IMR-90 (cell line): ENCODE results near the gene EML4. TPM values are rescaled to one million over a fixed set of nuclear protein-coding genes. Genes with fewer than 3 reads are reported as not detected.
"Not testable (repeated sequence)": the region's sequence is repeated elsewhere in the genome, so short reads cannot be mapped to it uniquely, and the experiment has no call there.

Experiments
- ATAC-seq: fragments of 200-7000 bp; cut with Tn5 transposase; 2 replicates; pipeline ENCODE4 v1.9.1; 2020; ENCODE audit warnings: low read depth, mild to moderate bottlenecking, moderate library complexity
- BruUV-seq: library from RNA; stranded (reverse); fragments of 400-500 nt; replicated peaks from 2 replicates; lab custom pipeline; 2021; lab: Mats Ljungman, UMichigan
- CTCF ChIA-PET: fragments of 300-600 bp; formaldehyde crosslinking; extraction: SDS; loops from one replicate; lab custom pipeline; 2021; ENCODE audit warnings: antibody characterized with exemption; lab: Yijun Ruan, JAX
- POLR2A ChIA-PET: fragments of 300-600 bp; sonication (Branson Sonifier 250); formaldehyde crosslinking; loops from one replicate; lab custom pipeline; 2022; ENCODE audit warnings: antibody characterized with exemption; ENCODE audit not compliant: unreplicated experiment; lab: Charles Lee
- DNase-seq: peaks from one replicate; pipeline ENCODE4 v3.0.0; 2013
- H2AFZ ChIP-seq: replicated peaks from 2 replicates; pipeline ENCODE3; 2013; ENCODE audit warnings: low read length, mild to moderate bottlenecking; ENCODE audit not compliant: poor library complexity
- H2AK5ac ChIP-seq: 2 replicates; pipeline ENCODE4 v1.6.1; 2013; ENCODE audit warnings: low read depth, low read length, inconsistent platforms
- H2AK9ac ChIP-seq: replicated peaks from 2 replicates; pipeline ENCODE3; 2013; ENCODE audit warnings: mild to moderate bottlenecking, low read depth, low read length, moderate library complexity; ENCODE audit not compliant: poor library complexity
- H2BK120ac ChIP-seq: 2 replicates; pipeline ENCODE4 v1.6.1; 2013; ENCODE audit warnings: low read depth, low read length, inconsistent platforms
- H2BK15ac ChIP-seq: 3 replicates; pipeline ENCODE4 v1.6.1; 2013; ENCODE audit warnings: low read depth, low read length, inconsistent platforms
- H2BK20ac ChIP-seq: 2 replicates; pipeline ENCODE4 v1.6.1; 2013; ENCODE audit warnings: low read depth, mild to moderate bottlenecking, inconsistent platforms, low read length, moderate library complexity
- H2BK5ac ChIP-seq: 2 replicates; pipeline ENCODE4 v1.6.1; 2013; ENCODE audit warnings: mild to moderate bottlenecking, low read depth, low read length, inconsistent platforms; ENCODE audit not compliant: poor library complexity, severe bottlenecking
- H3K14ac ChIP-seq: replicated peaks from 2 replicates; pipeline ENCODE4 v1.6.1; 2013; ENCODE audit warnings: low read depth, low read length, inconsistent platforms
- H3K18ac ChIP-seq: 2 replicates; pipeline ENCODE4 v1.6.1; 2013; ENCODE audit warnings: low read depth, low read length, control low read depth
- H3K23ac ChIP-seq: 2 replicates; pipeline ENCODE4 v1.6.1; 2013; ENCODE audit warnings: low read depth, low read length, inconsistent platforms
- H3K27ac ChIP-seq: 2 replicates; pipeline ENCODE4 v1.5.1; 2013; ENCODE audit warnings: mild to moderate bottlenecking, control low read depth, low read length; ENCODE audit not compliant: insufficient read depth
- H3K27me3 ChIP-seq: 2 replicates; pipeline ENCODE4 v1.6.1; 2013; ENCODE audit warnings: low read length; ENCODE audit not compliant: control insufficient read depth, insufficient read depth
- H3K36me3 ChIP-seq: 2 replicates; pipeline ENCODE4 v1.6.1; 2013; ENCODE audit warnings: low read length, mixed read lengths; ENCODE audit not compliant: control insufficient read depth, insufficient read depth
- H3K4ac ChIP-seq: 2 replicates; pipeline ENCODE4 v1.6.1; 2013; ENCODE audit warnings: low read depth, low read length, inconsistent platforms
- H3K4me1 ChIP-seq: 2 replicates; pipeline ENCODE4 v1.6.1; 2013; ENCODE audit warnings: low read length, mixed read lengths; ENCODE audit not compliant: control insufficient read depth, insufficient read depth
- H3K4me2 ChIP-seq: 2 replicates; pipeline ENCODE4 v1.6.1; 2013; ENCODE audit warnings: low read depth, mild to moderate bottlenecking, control low read depth, low read length, moderate library complexity
- H3K4me3 ChIP-seq: 2 replicates; pipeline ENCODE4 v1.5.1; 2013; ENCODE audit warnings: low read depth, mild to moderate bottlenecking, control low read depth, low read length, moderate library complexity; ENCODE audit not compliant: insufficient read depth
- H3K56ac ChIP-seq: 2 replicates; pipeline ENCODE4 v1.6.1; 2013; ENCODE audit warnings: low read length, inconsistent platforms; ENCODE audit not compliant: insufficient read depth; ENCODE audit errors: extremely low read depth
- H3K79me1 ChIP-seq, 2 experiments: 2 replicates each; pipeline ENCODE4 v1.6.1; 2013; ENCODE audit warnings: low read length in 2 of 2, inconsistent platforms in 1 of 2, low read depth in 1 of 2
- H3K9ac ChIP-seq: 2 replicates; pipeline ENCODE4 v1.6.1; 2013; ENCODE audit warnings: low read depth, low read length, control low read depth
- H3K9me1 ChIP-seq: 2 replicates; pipeline ENCODE4 v1.6.1; 2013; ENCODE audit warnings: low read length, inconsistent platforms; ENCODE audit not compliant: insufficient read depth
- H3K9me3 ChIP-seq: 2 replicates; pipeline ENCODE4 v1.6.1; 2013; ENCODE audit warnings: low read length; ENCODE audit not compliant: control insufficient read depth, insufficient read depth
- H4K20me1 ChIP-seq: 2 replicates; pipeline ENCODE4 v1.6.1; 2013; ENCODE audit warnings: low read length, inconsistent platforms; ENCODE audit not compliant: insufficient read depth
- H4K5ac ChIP-seq: 2 replicates; pipeline ENCODE4 v1.6.1; 2013; ENCODE audit warnings: mild to moderate bottlenecking, low read depth, low read length, control low read depth
- H4K8ac ChIP-seq, 2 experiments: 2 replicates each; pipeline ENCODE4 v1.6.1; 2013; ENCODE audit warnings: low read depth in 2 of 2, low read length in 2 of 2, control low read depth in 1 of 2, inconsistent platforms in 1 of 2
- H4K91ac ChIP-seq: 2 replicates; pipeline ENCODE4 v1.6.1; 2013; ENCODE audit warnings: low read depth, low read length, inconsistent platforms; ENCODE audit not compliant: insufficient read depth
- WGBS, 2 experiments: methylation state at CpG; one replicate each; pipeline versions ENCODE4 v1.1.5 to v1.1.7; 2013; ENCODE audit warnings: missing lambda C conversion rate in 2 of 2; ENCODE audit not compliant: insufficient read length in 1 of 2; ENCODE audit errors: extremely low coverage in 2 of 2; 5-methylcytosine and 5-hydroxymethylcytosine counted together
- dilution Hi-C: fragments of 300-500 bp; cut with HindIII; formaldehyde crosslinking; loops from one replicate; pipeline ENCODE4 v1.14.3; 2018; ENCODE audit warnings: low sequenced_read_pairs; ENCODE audit not compliant: unreplicated experiment
- in situ Hi-C: fragments of 300-500 bp; cut with MboI; formaldehyde crosslinking; loops from 3 replicates; pipeline ENCODE4 v1.14.3; 2019; ENCODE audit warnings: low sequenced_read_pairs, inconsistent platforms, mixed read lengths
- intact Hi-C: fragments of 100-400 bp; cut with micrococcal nuclease; formaldehyde crosslinking; loops from 2 replicates; pipeline ENCODE4 v1.10.0; 2022
- polyA plus RNA-seq, 3 experiments: library from polyadenylated mRNA; depleted of rRNA; stranded (reverse); fragments of >200 nt; gene quantifications; 2 replicates each; pipeline ENCODE4 v1.2.3, GENCODE V29; 2012; ENCODE audit warnings: low replicate concordance in 1 of 3
- total RNA-seq: library from RNA; depleted of rRNA; stranded (reverse); fragments of >200 nt; gene quantifications from 2 replicates; pipeline ENCODE4 v1.2.3, GENCODE V29; 2012

The EML4 gene
- total and polyA plus RNA-seq, 2 of the 4 experiments (the other 2 are of a cell fraction): 29.7 to 73.7 TPM

DNA sequence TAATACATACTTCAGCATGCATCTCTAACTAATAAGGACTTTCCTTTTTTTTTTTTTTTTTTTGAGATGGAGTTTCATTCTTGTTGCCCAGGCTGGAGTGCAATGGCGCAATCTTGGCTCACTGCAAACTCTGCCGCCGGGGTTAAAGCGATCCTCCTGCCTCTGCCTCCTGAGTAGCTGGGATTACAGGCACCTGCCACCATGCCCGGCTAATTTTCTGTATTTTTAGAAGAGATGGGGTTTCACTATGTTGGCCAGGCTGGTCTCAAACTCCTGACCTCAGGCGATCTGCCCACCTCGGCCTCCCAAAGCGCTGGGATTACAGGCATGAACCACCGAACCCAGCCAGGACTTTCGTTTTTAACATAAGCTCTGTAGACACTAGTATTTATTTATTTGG lies 42.3 kb upstream of the EML4 start:
- dilution Hi-C loops, H3K23ac ChIP-seq, H2BK120ac ChIP-seq, H4K91ac ChIP-seq, H3K36me3 ChIP-seq, ATAC-seq, H3K4me2 ChIP-seq, DNase-seq, H3K56ac ChIP-seq, H2AK9ac ChIP-seq, H3K9me1 ChIP-seq, H3K27me3 ChIP-seq, H3K14ac ChIP-seq, in situ Hi-C loops, POLR2A ChIA-PET, H2AK5ac ChIP-seq, H3K79me1 ChIP-seq, H4K20me1 ChIP-seq, BruUV-seq, H2BK15ac ChIP-seq, intact Hi-C loops, H2BK20ac ChIP-seq, CTCF ChIA-PET, H3K18ac ChIP-seq, H3K4me3 ChIP-seq, H3K9ac ChIP-seq, H2BK5ac ChIP-seq, H3K27ac ChIP-seq, H4K8ac ChIP-seq, H3K4ac ChIP-seq, H4K5ac ChIP-seq, H3K9me3 ChIP-seq, H2AFZ ChIP-seq: not testable (repeated sequence)
- peaks cover 23% of the 10 kb centered on the region for H3K4me1 ChIP-seq
- WGBS, 2 experiments: no CpG with 5 or more reads among the region's 10 CpGs
